ENCODE measurements around the gene ARRB2. TPM values are rescaled to one million over a fixed set of nuclear protein-coding genes. Genes with fewer than 3 reads are reported as not detected.

The ARRB2 gene
- total RNA-seq, 1 donor from 2014 or later: 201 TPM

- TF ChIP-seq CTCF (IDR thresholded peaks at IDR 0.05): no peak
- peak; percentile 17 to 30 for ATAC-seq
- peaks cover 17% of the 10 kb centered on the region for H3K4me1 ChIP-seq
Measured at GRCh38 chr17:4768298-4768697, 57.9 kb downstream of the ARRB2 start.

GRCh38 chr17:4769628-4770027 is 59.2 kb downstream of the ARRB2 start:
- no peak for TF ChIP-seq CTCF (IDR thresholded peaks at IDR 0.05)
- no peaks in the 10 kb centered on the region for H3K9me3 ChIP-seq

More at GRCh38 chr17:4768298-4768697, 57.9 kb downstream of the ARRB2 start:
- H3K9me3 ChIP-seq: no peaks in the 10 kb centered on the region
- H3K36me3 ChIP-seq: no peaks in the 10 kb centered on the region
- no peaks in the 10 kb centered on the region for H3K27me3 ChIP-seq (ENCODE audit: low read depth)
- H3K4me3 ChIP-seq: no peak overlapping the region
- no peak overlapping the region for H3K27ac ChIP-seq
- intact Hi-C loops (cut with DNase I): no loop called here
- no peak for DNase-seq

More at GRCh38 chr17:4769628-4770027, 59.2 kb downstream of the ARRB2 start:
- Histone ChIP-seq H3K4me1 (peaks cover 9% of the 10 kb centered on the region), H3K27ac (no peak overlapping the region), H3K4me3 (no peak overlapping the region), H3K27me3 (ENCODE audit: low read depth) (no peaks in the 10 kb centered on the region), H3K36me3 (no peaks in the 10 kb centered on the region)
- intact Hi-C loops (cut with DNase I): no loop called here
- no peak for ATAC-seq
- DNase-seq: no peak

Other genes with a start within 250 kb of the ARRB2 start
- gene SPNS2, start 211.8 kb upstream of the ARRB2 start, total RNA-seq: 42.0 TPM
- gene MYBBP1A, start 155.2 kb upstream of the ARRB2 start, total RNA-seq: 38.8 TPM
- gene GGT6, start 150.1 kb upstream of the ARRB2 start, total RNA-seq: 3.7 TPM
- 6.4 TPM for gene SMTNL2, start 126.1 kb upstream of the ARRB2 start, total RNA-seq
- 6.1 TPM for gene ALOX15, start 69.0 kb upstream of the ARRB2 start, total RNA-seq
- 37.4 TPM for gene PELP1, start 6.5 kb upstream of the ARRB2 start, total RNA-seq
- 22.9 TPM for gene MED11, start 20.8 kb downstream of the ARRB2 start, total RNA-seq
- gene ZMYND15, start 29.2 kb downstream of the ARRB2 start, total RNA-seq: 13.3 TPM
- 249 TPM for gene CXCL16, start 29.3 kb downstream of the ARRB2 start, total RNA-seq
- not detected for gene TM4SF5, start 61.3 kb downstream of the ARRB2 start, total RNA-seq
- 9.9 TPM for gene VMO1, start 75.7 kb downstream of the ARRB2 start, total RNA-seq
- gene GLTPD2, start 78.3 kb downstream of the ARRB2 start, total RNA-seq: not detected
- gene PSMB6, start 85.5 kb downstream of the ARRB2 start, total RNA-seq: 95.5 TPM
- 38.4 TPM for gene PLD2, start 96.5 kb downstream of the ARRB2 start, total RNA-seq
- gene MINK1, start 122.7 kb downstream of the ARRB2 start, total RNA-seq: 155 TPM
- 2.2 TPM for gene C17orf107, start 188.9 kb downstream of the ARRB2 start, total RNA-seq
- gene CHRNE, start 192.5 kb downstream of the ARRB2 start, total RNA-seq: 0.71 TPM
- gene GP1BA, start 221.6 kb downstream of the ARRB2 start, total RNA-seq: 0.92 TPM
- gene SLC25A11, start 229.4 kb downstream of the ARRB2 start, total RNA-seq: 59.9 TPM
- gene RNF167, start 229.6 kb downstream of the ARRB2 start, total RNA-seq: 97.5 TPM
- 528 TPM for gene PFN1, start 237.9 kb downstream of the ARRB2 start, total RNA-seq
- 8.2 TPM for gene ENO3, start 240.5 kb downstream of the ARRB2 start, total RNA-seq